HEK293 (cell line): ENCODE data around the gene DACT3.

ENCODE experiments used
- CTCF ChIA-PET: fragments of 350-600 bp; formaldehyde crosslinking; extraction: SDS; loops from one replicate; lab custom pipeline; 2021; ENCODE audit warnings: antibody characterized with exemption; lab: Yijun Ruan, JAX
- POLR2A ChIA-PET: fragments of 300-600 bp; formaldehyde crosslinking; extraction: SDS; loops from one replicate; lab custom pipeline; 2020; ENCODE audit warnings: antibody characterized with exemption, inconsistent platforms; lab: Yijun Ruan, JAX
- H3K27ac ChIP-seq: fragments of 200-500 bp; sonication (Bioruptor generic); 2 replicates; pipeline ENCODE4 v1.5.1; 2014; ENCODE audit warnings: low read depth, low read length, control low read depth, inconsistent platforms; ENCODE audit errors: extremely low read depth
- H3K36me3 ChIP-seq, 2 experiments: fragments of 200-500 bp in 1 of 2; sonication (Bioruptor generic) in 1 of 2; 1 replicate in 1 of 2; 2 replicates in 1 of 2; pipeline ENCODE4 v1.5.1; 2014 to 2017; ENCODE audit warnings: inconsistent platforms in 2 of 2, low read length in 2 of 2; ENCODE audit not compliant: control insufficient read depth in 2 of 2, insufficient read depth in 1 of 2
- H3K4me1 ChIP-seq: fragments of 200-500 bp; sonication (Bioruptor generic); 2 replicates; pipeline ENCODE4 v1.5.1; 2014; ENCODE audit warnings: mild to moderate bottlenecking, low read length, inconsistent platforms; ENCODE audit not compliant: control insufficient read depth, insufficient read depth
- H3K4me3 ChIP-seq: 2 replicates; pipeline ENCODE4 v1.5.1; 2011; ENCODE audit warnings: low read depth, mild to moderate bottlenecking, control low read depth, low read length, moderate library complexity
- H3K9me3 ChIP-seq: fragments of 200-500 bp; sonication (Bioruptor generic); 2 replicates; pipeline ENCODE4 v1.5.1; 2014; ENCODE audit warnings: low read depth, low read length, inconsistent platforms; ENCODE audit not compliant: control insufficient read depth, insufficient read depth
- AEBP2 ChIP-seq: fragments of 450-650 bp; formaldehyde crosslinking; IDR thresholded peaks from 2 replicates; pipeline ENCODE4 v1.5.1; 2016; ENCODE audit warnings: missing biosample characterization, missing genetic modification characterization, borderline replicate concordance
- GLIS2 ChIP-seq: fragments of 450-650 bp; formaldehyde crosslinking; IDR thresholded peaks from 2 replicates; pipeline ENCODE4 v1.5.1; 2016; ENCODE audit warnings: missing biosample characterization, missing genetic modification characterization
- KLF16 ChIP-seq: fragments of 450-650 bp; formaldehyde crosslinking; IDR thresholded peaks from 2 replicates; pipeline ENCODE4 v1.5.1; 2017; ENCODE audit warnings: missing biosample characterization, missing genetic modification characterization
- MEIS1 ChIP-seq: sonication (generic); formaldehyde crosslinking; IDR thresholded peaks from 2 replicates; pipeline ENCODE4 v1.8.1; 2022; ENCODE audit warnings: missing genetic modification reagents, mild to moderate bottlenecking, borderline replicate concordance
- MYNN ChIP-seq: fragments of 450-650 bp; formaldehyde crosslinking; IDR thresholded peaks from 2 replicates; pipeline ENCODE4 v1.5.1; 2016; ENCODE audit warnings: missing biosample characterization, missing genetic modification characterization, borderline replicate concordance
- PBX3 ChIP-seq: sonication (generic); formaldehyde crosslinking; IDR thresholded peaks from 2 replicates; pipeline ENCODE4 v1.8.1; 2022; ENCODE audit warnings: mild to moderate bottlenecking, moderate library complexity, missing genetic modification reagents
- ZBTB48 ChIP-seq: fragments of 450-650 bp; formaldehyde crosslinking; IDR thresholded peaks from 2 replicates; pipeline ENCODE4 v1.5.1; 2016; ENCODE audit warnings: missing biosample characterization, missing genetic modification characterization
- ZEB2 ChIP-seq: fragments of 450-650 bp; formaldehyde crosslinking; IDR thresholded peaks from 2 replicates; pipeline ENCODE4 v1.5.1; 2016; ENCODE audit warnings: missing biosample characterization, missing genetic modification characterization
- ZFP69B ChIP-seq: fragments of 450-650 bp; formaldehyde crosslinking; IDR thresholded peaks from 2 replicates; pipeline ENCODE4 v1.5.1; 2016; ENCODE audit warnings: missing biosample characterization, missing genetic modification characterization
- ZNF112 ChIP-seq: fragments of 450-650 bp; formaldehyde crosslinking; IDR thresholded peaks from 2 replicates; pipeline ENCODE4 v1.5.0; 2017; ENCODE audit warnings: missing biosample characterization, missing genetic modification characterization
- ZNF16 ChIP-seq: fragments of 450-650 bp; formaldehyde crosslinking; IDR thresholded peaks from 2 replicates; pipeline ENCODE4 v1.5.1; 2016; ENCODE audit warnings: low read depth, missing biosample characterization, missing genetic modification characterization
- ZNF19 ChIP-seq: fragments of 450-650 bp; formaldehyde crosslinking; IDR thresholded peaks from 2 replicates; pipeline ENCODE4; 2016; ENCODE audit warnings: missing biosample characterization, missing genetic modification characterization, low read depth
- ZNF350 ChIP-seq: fragments of 450-650 bp; formaldehyde crosslinking; IDR thresholded peaks from 2 replicates; pipeline ENCODE4 v1.5.0; 2017; ENCODE audit warnings: missing biosample characterization, mild to moderate bottlenecking, missing genetic modification characterization
- ZNF354C ChIP-seq: fragments of 450-650 bp; formaldehyde crosslinking; IDR thresholded peaks from 2 replicates; pipeline ENCODE4 v1.5.1; 2016; ENCODE audit warnings: missing biosample characterization, missing genetic modification characterization, low read depth, borderline replicate concordance
- ZNF366 ChIP-seq: fragments of 450-650 bp; formaldehyde crosslinking; conservative IDR thresholded peaks from 2 replicates; pipeline ENCODE4 v1.5.1; 2016; ENCODE audit warnings: missing biosample characterization, missing genetic modification characterization
- ZNF398 ChIP-seq: fragments of 450-650 bp; formaldehyde crosslinking; IDR thresholded peaks from 2 replicates; pipeline ENCODE4 v1.5.1; 2017; ENCODE audit warnings: missing biosample characterization, missing genetic modification characterization
- ZNF571 ChIP-seq: fragments of 450-650 bp; formaldehyde crosslinking; IDR thresholded peaks from 2 replicates; pipeline ENCODE4 v1.5.0; 2017; ENCODE audit warnings: missing biosample characterization, missing genetic modification characterization
- ZNF670 ChIP-seq: fragments of 450-650 bp; formaldehyde crosslinking; IDR thresholded peaks from 2 replicates; pipeline ENCODE4 v1.5.1; 2016; ENCODE audit warnings: missing biosample characterization, missing genetic modification characterization, low read depth
- ZNF692 ChIP-seq: fragments of 450-650 bp; formaldehyde crosslinking; IDR thresholded peaks from 2 replicates; pipeline ENCODE4 v1.5.1; 2016; ENCODE audit warnings: missing biosample characterization, missing genetic modification characterization
- ZNF785 ChIP-seq: fragments of 450-650 bp; formaldehyde crosslinking; IDR thresholded peaks from 2 replicates; pipeline ENCODE4 v1.5.1; 2016; ENCODE audit warnings: missing biosample characterization, missing genetic modification characterization
- ZNF830 ChIP-seq: fragments of 450-650 bp; IDR thresholded peaks from 2 replicates; pipeline ENCODE4 v1.5.0; 2018; ENCODE audit warnings: missing biosample characterization, missing genetic modification characterization, low read depth, mild to moderate bottlenecking, moderate library complexity
- ZSCAN23 ChIP-seq: fragments of 450-650 bp; formaldehyde crosslinking; IDR thresholded peaks from 2 replicates; pipeline ENCODE4 v1.5.1; 2016; ENCODE audit warnings: missing biosample characterization, missing genetic modification characterization
- TF ChIP-seq, protein P1 (sequence below): fragments of 450-650 bp; formaldehyde crosslinking; IDR thresholded peaks from 2 replicates; pipeline ENCODE4 v1.5.1; 2016; ENCODE audit warnings: missing biosample characterization, missing genetic modification characterization
- TF ChIP-seq, protein P2 (sequence below): fragments of 450-650 bp; formaldehyde crosslinking; IDR thresholded peaks from 2 replicates; pipeline ENCODE4 v1.5.1; 2016; ENCODE audit warnings: missing biosample characterization, missing genetic modification characterization

Gene DACT3

GRCh38 chr19:46661735-46662592, 982 bp upstream of the DACT3 start (continued):
- peak; percentile 78; the same call in 1 of the 2 replicates for TF ChIP-seq ZNF16

GRCh38 chr19:46660551-46661019, 397 bp downstream of the DACT3 start:
- POLR2A ChIA-PET = interaction anchor here (0.5 to 2.7 kb wide), 12 partner anchors 8 to 774 kb away, joined by 3 to 27 read pairs (median 4); partner anchors contain the start of genes CALM3, IRF2BP1 and TMEM160
- CTCF ChIA-PET = interaction anchor here (0.6 to 7.6 kb wide), 24 partner anchors 14 to 465 kb away, joined by 3 to 327 read pairs (median 8); partner anchors contain the start of genes GNG8 and PTGIR
- H3K9me3 ChIP-seq = no peaks in the 10 kb centered on the region
- peaks cover 21% of the 10 kb centered on the region for H3K4me1 ChIP-seq
- peak overlapping the region; percentile 45 for H3K4me3 ChIP-seq
- peak overlapping the region; percentile 27; the same call in 1 of the 2 replicates for H3K27ac ChIP-seq
- H3K36me3 ChIP-seq = no peaks in the 10 kb centered on the region; a peak in 1 of 3 replicates
- TF ChIP-seq ZNF354C (tag by site-specific recombination) (no peak), ZEB2 (tag by site-specific recombination) (no peak), ZNF350 (tag by site-specific recombination) (no peak), GLIS2 (tag by site-specific recombination) (peak; percentile 47), ZSCAN23 (tag by site-specific recombination) (no peak), ZNF692 (tag by site-specific recombination) (peak; percentile 46; the same call in 1 of the 2 replicates), ZNF19 (tag by site-specific recombination) (no peak), ZNF112 (tag by site-specific recombination) (no peak), ZNF571 (tag by site-specific recombination) (no peak), AEBP2 (tag by site-specific recombination) (no peak), MEIS1 (CRISPR knock-in tag) (no peak), ZNF398 (tag by site-specific recombination) (peak; percentile 49; the same call in 1 of the 2 replicates), ZBTB48 (peak; percentile 39; the same call in 1 of the 2 replicates), PBX3 (CRISPR knock-in tag) (0 out of 2 replicates have a peak, but pooled peaks have one; percentile 35), KLF16 (tag by site-specific recombination) (no peak), ZNF785 (tag by site-specific recombination) (no peak), ZNF366 (tag by site-specific recombination) (no peak), ZNF830 (tag by site-specific recombination) (no peak), ZNF670 (tag by site-specific recombination) (no peak), MYNN (tag by site-specific recombination) (no peak), ZFP69B (tag by site-specific recombination) (peak; percentile 24; the same call in 1 of the 2 replicates)
- TF ChIP-seq, protein P1, sequence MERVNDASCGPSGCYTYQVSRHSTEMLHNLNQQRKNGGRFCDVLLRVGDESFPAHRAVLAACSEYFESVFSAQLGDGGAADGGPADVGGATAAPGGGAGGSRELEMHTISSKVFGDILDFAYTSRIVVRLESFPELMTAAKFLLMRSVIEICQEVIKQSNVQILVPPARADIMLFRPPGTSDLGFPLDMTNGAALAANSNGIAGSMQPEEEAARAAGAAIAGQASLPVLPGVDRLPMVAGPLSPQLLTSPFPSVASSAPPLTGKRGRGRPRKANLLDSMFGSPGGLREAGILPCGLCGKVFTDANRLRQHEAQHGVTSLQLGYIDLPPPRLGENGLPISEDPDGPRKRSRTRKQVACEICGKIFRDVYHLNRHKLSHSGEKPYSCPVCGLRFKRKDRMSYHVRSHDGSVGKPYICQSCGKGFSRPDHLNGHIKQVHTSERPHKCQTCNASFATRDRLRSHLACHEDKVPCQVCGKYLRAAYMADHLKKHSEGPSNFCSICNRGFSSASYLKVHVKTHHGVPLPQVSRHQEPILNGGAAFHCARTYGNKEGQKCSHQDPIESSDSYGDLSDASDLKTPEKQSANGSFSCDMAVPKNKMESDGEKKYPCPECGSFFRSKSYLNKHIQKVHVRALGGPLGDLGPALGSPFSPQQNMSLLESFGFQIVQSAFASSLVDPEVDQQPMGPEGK (tag by site-specific recombination) = no peak
- TF ChIP-seq, protein P2, sequence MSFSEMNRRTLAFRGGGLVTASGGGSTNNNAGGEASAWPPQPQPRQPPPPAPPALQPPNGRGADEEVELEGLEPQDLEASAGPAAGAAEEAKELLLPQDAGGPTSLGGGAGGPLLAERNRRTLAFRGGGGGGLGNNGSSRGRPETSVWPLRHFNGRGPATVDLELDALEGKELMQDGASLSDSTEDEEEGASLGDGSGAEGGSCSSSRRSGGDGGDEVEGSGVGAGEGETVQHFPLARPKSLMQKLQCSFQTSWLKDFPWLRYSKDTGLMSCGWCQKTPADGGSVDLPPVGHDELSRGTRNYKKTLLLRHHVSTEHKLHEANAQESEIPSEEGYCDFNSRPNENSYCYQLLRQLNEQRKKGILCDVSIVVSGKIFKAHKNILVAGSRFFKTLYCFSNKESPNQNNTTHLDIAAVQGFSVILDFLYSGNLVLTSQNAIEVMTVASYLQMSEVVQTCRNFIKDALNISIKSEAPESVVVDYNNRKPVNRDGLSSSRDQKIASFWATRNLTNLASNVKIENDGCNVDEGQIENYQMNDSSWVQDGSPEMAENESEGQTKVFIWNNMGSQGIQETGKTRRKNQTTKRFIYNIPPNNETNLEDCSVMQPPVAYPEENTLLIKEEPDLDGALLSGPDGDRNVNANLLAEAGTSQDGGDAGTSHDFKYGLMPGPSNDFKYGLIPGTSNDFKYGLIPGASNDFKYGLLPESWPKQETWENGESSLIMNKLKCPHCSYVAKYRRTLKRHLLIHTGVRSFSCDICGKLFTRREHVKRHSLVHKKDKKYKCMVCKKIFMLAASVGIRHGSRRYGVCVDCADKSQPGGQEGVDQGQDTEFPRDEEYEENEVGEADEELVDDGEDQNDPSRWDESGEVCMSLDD = peak; percentile 57
